ENCODE data around the gene ARID4A. TPM values are rescaled to one million over a fixed set of nuclear protein-coding genes. Genes with fewer than 3 reads are reported as not detected.

Gene ARID4A
- total RNA-seq, 1 donor from 2014 or later: 14.2 TPM

DNA sequence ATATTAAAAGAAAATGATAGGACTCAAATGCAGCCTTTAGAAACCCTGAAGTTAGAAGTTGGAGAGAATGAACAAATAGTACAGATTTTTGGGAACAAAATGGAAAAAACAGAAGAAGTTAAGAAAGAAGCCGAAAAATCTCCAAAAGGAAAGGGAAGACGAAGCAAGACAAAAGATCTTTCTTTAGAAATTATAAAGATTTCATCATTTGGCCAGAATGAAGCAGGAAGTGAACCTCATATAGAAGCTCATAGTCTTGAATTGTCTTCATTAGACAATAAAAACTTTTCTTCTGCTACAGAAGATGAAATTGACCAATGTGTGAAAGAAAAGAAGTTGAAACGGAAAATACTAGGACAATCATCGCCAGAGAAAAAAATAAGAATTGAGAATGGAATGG is 66.0 kb downstream of the ARID4A start:
- TF ChIP-seq, protein P1, sequence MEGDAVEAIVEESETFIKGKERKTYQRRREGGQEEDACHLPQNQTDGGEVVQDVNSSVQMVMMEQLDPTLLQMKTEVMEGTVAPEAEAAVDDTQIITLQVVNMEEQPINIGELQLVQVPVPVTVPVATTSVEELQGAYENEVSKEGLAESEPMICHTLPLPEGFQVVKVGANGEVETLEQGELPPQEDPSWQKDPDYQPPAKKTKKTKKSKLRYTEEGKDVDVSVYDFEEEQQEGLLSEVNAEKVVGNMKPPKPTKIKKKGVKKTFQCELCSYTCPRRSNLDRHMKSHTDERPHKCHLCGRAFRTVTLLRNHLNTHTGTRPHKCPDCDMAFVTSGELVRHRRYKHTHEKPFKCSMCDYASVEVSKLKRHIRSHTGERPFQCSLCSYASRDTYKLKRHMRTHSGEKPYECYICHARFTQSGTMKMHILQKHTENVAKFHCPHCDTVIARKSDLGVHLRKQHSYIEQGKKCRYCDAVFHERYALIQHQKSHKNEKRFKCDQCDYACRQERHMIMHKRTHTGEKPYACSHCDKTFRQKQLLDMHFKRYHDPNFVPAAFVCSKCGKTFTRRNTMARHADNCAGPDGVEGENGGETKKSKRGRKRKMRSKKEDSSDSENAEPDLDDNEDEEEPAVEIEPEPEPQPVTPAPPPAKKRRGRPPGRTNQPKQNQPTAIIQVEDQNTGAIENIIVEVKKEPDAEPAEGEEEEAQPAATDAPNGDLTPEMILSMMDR (IDR thresholded peaks at IDR 0.05; ENCODE audit: borderline replicate concordance): no peak
- Histone ChIP-seq H3K27ac (replicated peaks) (no peak overlapping the region), H3K4me3 (no peak overlapping the region), H3K9me3 (replicated peaks) (no peaks in the 10 kb centered on the region), H3K27me3 (ENCODE audit: low read depth) (no peaks in the 10 kb centered on the region), H3K36me3 (peaks cover 84% of the 10 kb centered on the region), H3K4me1 (no peaks in the 10 kb centered on the region)
- intact Hi-C loops (cut with micrococcal nuclease): no loop called here
- DNase-seq: no peak

DNA sequence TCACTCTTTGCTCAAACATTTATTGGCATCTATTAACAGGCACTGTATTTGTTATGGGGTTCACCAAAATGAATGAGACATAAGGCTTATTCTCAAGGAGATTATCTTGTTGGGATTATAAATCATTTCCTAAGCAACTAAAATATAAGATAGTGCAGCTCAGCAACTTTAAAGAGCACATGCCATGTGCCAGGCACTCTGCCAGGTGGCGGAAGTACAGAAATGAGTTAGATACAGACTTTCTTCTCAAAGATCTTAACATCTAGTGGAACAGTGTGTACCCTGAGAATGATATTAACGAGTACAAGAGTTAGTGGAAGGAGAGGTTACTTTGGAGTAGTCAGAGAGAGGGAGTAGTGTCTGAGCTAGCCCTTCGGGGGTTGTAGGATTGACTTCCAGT is 68.9 kb downstream of the ARID4A start:
- DNase-seq: no peak
- H3K4me3 ChIP-seq: no peak overlapping the region
- peaks cover 81% of the 10 kb centered on the region for H3K36me3 ChIP-seq
- no peaks in the 10 kb centered on the region for H3K9me3 ChIP-seq (replicated peaks)
- H3K4me1 ChIP-seq: no peaks in the 10 kb centered on the region
- intact Hi-C loops (cut with micrococcal nuclease): no loop called here
- H3K27ac ChIP-seq (replicated peaks): no peak overlapping the region
- TF ChIP-seq, protein P1 (IDR thresholded peaks at IDR 0.05; ENCODE audit: borderline replicate concordance): no peak
- H3K27me3 ChIP-seq (ENCODE audit: low read depth): no peaks in the 10 kb centered on the region

DNA sequence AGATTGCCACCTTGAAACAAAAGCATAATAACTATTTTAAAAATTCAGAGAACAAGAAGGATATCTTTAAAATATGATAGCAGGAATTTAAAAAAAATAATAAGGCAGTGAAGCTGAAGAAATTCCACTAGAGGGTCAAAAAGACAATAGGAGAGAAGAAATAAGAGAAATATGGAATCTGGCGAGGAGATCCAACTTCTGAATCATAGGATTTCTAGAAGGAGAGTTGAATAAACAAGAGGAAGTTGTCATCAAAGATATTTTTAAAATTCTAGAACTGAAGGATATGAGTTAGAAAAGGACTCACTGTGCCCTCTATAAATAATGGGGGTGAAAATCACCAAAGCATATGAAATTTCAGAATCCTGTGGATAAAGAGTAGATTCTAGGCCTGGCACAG is 70.6 kb downstream of the ARID4A start:
- Histone ChIP-seq H3K9me3 (replicated peaks) (no peaks in the 10 kb centered on the region), H3K27ac (replicated peaks) (no peak overlapping the region), H3K36me3 (peaks cover 94% of the 10 kb centered on the region), H3K27me3 (ENCODE audit: low read depth) (no peaks in the 10 kb centered on the region), H3K4me1 (no peaks in the 10 kb centered on the region), H3K4me3 (no peak overlapping the region)
- intact Hi-C loops (cut with micrococcal nuclease): no loop called here
- DNase-seq: no peak
- TF ChIP-seq, protein P1 (IDR thresholded peaks at IDR 0.05; ENCODE audit: borderline replicate concordance): no peak

DNA sequence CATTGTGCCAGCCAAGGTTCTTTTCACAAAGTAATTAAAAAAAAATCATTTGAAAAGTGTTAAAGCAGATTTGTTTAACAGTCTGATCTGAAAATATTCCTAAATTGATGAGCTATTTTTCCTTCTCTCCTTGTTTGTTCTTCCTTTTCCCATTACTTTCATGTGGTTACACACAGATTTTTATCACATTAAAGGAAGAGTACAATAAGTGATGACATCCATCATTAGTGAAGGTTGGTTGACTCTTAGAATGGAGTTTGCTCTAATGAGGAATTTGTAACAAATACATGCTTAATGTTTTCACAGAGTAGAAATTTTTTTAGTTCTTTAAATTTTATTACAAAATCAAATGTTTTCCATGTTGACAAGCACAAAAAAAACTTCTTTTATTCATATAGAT is 78.4 kb downstream of the ARID4A start:
- H3K4me3 ChIP-seq: no peak overlapping the region
- H3K36me3 ChIP-seq: peaks cover 69% of the 10 kb centered on the region
- H3K27me3 ChIP-seq (ENCODE audit: low read depth): no peaks in the 10 kb centered on the region
- H3K9me3 ChIP-seq (replicated peaks): no peaks in the 10 kb centered on the region
- DNase-seq: no peak
- intact Hi-C loops (cut with micrococcal nuclease): no loop called here
- no peak overlapping the region for H3K27ac ChIP-seq (replicated peaks)
- H3K4me1 ChIP-seq: no peaks in the 10 kb centered on the region
- TF ChIP-seq, protein P1 (IDR thresholded peaks at IDR 0.05; ENCODE audit: borderline replicate concordance): no peak

DNA sequence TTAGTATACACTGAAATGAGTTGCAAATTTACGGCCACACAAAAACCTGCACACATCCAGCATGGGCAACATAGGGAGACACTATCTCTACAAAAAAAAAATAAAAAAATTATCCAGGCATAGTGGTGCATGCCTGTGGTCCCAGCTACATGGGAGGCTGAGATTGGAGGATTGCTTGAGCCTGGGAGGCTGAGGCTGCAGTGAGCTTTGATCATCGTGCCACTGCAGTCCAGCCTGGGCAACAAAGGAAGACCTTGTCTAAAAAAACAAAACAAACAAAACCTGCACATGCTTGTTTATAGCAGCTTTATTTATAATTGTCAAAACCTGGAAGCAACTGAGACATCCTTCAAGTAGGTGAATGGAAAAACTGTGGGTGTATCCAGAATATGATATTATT is 92.5 kb downstream of the ARID4A start:
- no peak overlapping the region for H3K4me3 ChIP-seq
- H3K27ac ChIP-seq (replicated peaks): no peak overlapping the region
- intact Hi-C loops (cut with micrococcal nuclease): no loop called here
- TF ChIP-seq, protein P1 (IDR thresholded peaks at IDR 0.05; ENCODE audit: borderline replicate concordance): no peak
- no peaks in the 10 kb centered on the region for H3K27me3 ChIP-seq (ENCODE audit: low read depth)
- peaks cover 9% of the 10 kb centered on the region for H3K4me1 ChIP-seq
- no peaks in the 10 kb centered on the region for H3K36me3 ChIP-seq
- no peak for DNase-seq
- H3K9me3 ChIP-seq (replicated peaks): no peaks in the 10 kb centered on the region

DNA sequence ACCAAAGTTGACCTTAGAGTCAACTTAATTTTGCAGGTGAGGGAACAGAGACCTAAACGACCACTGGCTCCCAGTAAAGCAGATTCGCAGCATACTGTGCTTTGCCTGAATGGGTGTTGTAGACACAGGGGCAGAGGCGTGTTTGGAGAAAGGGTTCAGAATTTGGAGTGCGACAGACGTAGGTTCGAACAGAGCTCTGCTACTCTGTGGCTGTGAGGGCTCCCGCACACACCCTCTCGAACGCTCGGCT is 97.1 kb downstream of the ARID4A start:
- Histone ChIP-seq H3K36me3 (no peaks in the 10 kb centered on the region), H3K27me3 (ENCODE audit: low read depth) (no peaks in the 10 kb centered on the region), H3K27ac (replicated peaks) (peak overlapping the region; percentile 82), H3K4me1 (peaks cover 16% of the 10 kb centered on the region), H3K4me3 (peak overlapping the region; percentile 72), H3K9me3 (replicated peaks) (no peaks in the 10 kb centered on the region)
- TF ChIP-seq, protein P1 (IDR thresholded peaks at IDR 0.05; ENCODE audit: borderline replicate concordance): no peak
- DNase-seq: no peak
- intact Hi-C loops (cut with micrococcal nuclease): no loop called here

Data from left ventricle myocardium inferior (tissue), 1 donor.